Measurements from ENCODE around the gene SLC36A1.

SLC36A1 gene

DNA sequence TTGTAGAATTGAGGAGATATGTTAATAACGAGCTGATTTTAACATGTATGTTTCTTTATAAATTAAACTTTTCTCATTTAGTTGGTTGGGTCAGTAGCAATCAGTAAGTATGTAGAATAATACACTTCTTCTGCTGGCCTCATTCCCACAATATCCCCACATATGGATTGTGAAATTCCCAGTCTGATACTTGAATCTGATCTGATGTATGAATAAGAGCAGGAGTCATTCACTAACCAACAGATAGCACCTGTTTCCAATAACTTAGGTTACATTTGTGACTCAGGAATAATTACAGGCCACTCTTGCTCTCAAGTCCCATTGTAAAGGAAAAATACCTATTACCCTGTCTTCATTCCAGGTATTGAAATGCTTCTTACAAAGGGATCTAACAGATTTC, 23.9 kb downstream of the SLC36A1 start:
- H3K9me3 ChIP-seq (ENCODE audit: control insufficient read depth, low read depth, low read length): no peaks in the 10 kb centered on the region
- H3K36me3 ChIP-seq (ENCODE audit: control insufficient read depth, low read depth, low read length): peaks cover 11% of the 10 kb centered on the region
- no peak overlapping the region for H3K27ac ChIP-seq (ENCODE audit: low read length)
- no peaks in the 10 kb centered on the region for H3K4me1 ChIP-seq (ENCODE audit: control insufficient read depth, low read depth, low read length)
- H3K4me3 ChIP-seq (ENCODE audit: low read length): no peak overlapping the region
- no peak overlapping the region for H3K9ac ChIP-seq (ENCODE audit: low read length)
- no peaks in the 10 kb centered on the region for H3K27me3 ChIP-seq (ENCODE audit: control insufficient read depth, insufficient read depth, low read length)

DNA sequence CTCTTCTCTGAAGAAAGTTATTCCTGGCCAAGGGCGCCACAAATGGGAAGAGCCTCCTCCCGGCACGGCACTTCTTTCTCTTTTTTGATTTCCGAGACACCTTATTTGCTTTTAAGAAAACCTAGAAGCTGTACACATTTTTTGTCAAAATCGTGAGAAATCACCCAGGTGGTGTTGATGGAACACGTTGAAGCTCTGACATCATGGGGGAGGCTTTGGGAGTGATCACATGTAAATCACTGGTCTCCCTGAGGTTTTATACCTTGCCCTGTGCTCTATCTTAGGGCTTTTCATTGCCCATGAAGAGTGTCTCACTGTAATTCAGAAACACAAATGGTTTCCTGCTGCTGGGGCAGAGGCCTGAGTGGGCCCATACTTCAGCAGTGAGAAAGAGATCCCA, 27.4 kb downstream of the SLC36A1 start:
- Histone ChIP-seq H3K4me3 (ENCODE audit: low read length) (no peak overlapping the region), H3K27ac (ENCODE audit: low read length) (no peak overlapping the region), H3K9me3 (ENCODE audit: control insufficient read depth, low read depth, low read length) (no peaks in the 10 kb centered on the region), H3K9ac (ENCODE audit: low read length) (no peak overlapping the region), H3K27me3 (ENCODE audit: control insufficient read depth, insufficient read depth, low read length) (no peaks in the 10 kb centered on the region), H3K36me3 (ENCODE audit: control insufficient read depth, low read depth, low read length) (peaks cover 5% of the 10 kb centered on the region), H3K4me1 (ENCODE audit: control insufficient read depth, low read depth, low read length) (no peaks in the 10 kb centered on the region)

DNA sequence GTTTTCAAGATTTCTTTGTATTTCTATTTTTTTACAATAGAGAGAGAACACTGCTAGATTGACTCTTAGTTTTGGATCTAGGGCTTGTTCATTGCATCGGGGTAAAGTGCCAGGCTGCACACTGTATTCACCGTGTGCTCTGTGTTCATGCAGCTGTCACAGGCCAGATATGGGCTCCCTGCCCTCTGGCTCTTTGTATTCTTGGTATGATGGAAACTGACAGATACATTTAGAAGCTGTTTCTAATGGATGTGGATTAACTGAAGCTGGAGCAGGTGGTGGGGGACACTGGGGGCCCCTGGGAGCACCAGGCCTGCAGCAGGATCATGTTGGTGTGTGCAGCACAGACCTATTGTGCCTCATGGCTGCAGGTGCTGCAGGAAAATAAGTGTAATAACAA, 28.0 kb downstream of the SLC36A1 start:
- H3K27me3 ChIP-seq (ENCODE audit: control insufficient read depth, insufficient read depth, low read length): no peaks in the 10 kb centered on the region
- peaks cover 5% of the 10 kb centered on the region for H3K36me3 ChIP-seq (ENCODE audit: control insufficient read depth, low read depth, low read length)
- H3K9ac ChIP-seq (ENCODE audit: low read length): no peak overlapping the region
- no peak overlapping the region for H3K27ac ChIP-seq (ENCODE audit: low read length)
- no peak overlapping the region for H3K4me3 ChIP-seq (ENCODE audit: low read length)
- no peaks in the 10 kb centered on the region for H3K9me3 ChIP-seq (ENCODE audit: control insufficient read depth, low read depth, low read length)
- H3K4me1 ChIP-seq (ENCODE audit: control insufficient read depth, low read depth, low read length): peaks cover under 1% of the 10 kb centered on the region

DNA sequence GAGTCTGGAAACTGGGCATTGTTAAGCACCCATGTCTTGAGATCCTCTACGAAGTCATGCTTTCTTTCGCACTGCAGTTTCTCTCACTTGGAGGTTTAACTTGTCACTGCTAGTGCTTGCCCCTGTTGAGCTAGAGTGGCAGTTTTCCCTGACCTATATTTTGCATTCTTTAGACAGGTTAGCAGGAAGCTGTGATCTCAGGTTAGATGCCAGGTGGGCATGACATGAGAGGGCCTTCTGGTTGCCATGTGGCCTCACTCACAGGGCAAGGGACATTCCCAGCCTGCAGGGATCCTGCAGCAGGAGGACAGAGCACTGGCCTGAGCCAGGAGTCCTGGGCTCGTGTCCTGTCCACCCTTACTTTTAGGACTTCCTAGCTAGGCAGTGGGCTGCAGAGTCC, 28.6 kb downstream of the SLC36A1 start:
- Histone ChIP-seq H3K36me3 (ENCODE audit: control insufficient read depth, low read depth, low read length) (peaks cover 5% of the 10 kb centered on the region), H3K27ac (ENCODE audit: low read length) (no peak overlapping the region), H3K9ac (ENCODE audit: low read length) (no peak overlapping the region), H3K27me3 (ENCODE audit: control insufficient read depth, insufficient read depth, low read length) (no peaks in the 10 kb centered on the region), H3K4me3 (ENCODE audit: low read length) (no peak overlapping the region), H3K4me1 (ENCODE audit: control insufficient read depth, low read depth, low read length) (peaks cover 7% of the 10 kb centered on the region), H3K9me3 (ENCODE audit: control insufficient read depth, low read depth, low read length) (no peaks in the 10 kb centered on the region)

DNA sequence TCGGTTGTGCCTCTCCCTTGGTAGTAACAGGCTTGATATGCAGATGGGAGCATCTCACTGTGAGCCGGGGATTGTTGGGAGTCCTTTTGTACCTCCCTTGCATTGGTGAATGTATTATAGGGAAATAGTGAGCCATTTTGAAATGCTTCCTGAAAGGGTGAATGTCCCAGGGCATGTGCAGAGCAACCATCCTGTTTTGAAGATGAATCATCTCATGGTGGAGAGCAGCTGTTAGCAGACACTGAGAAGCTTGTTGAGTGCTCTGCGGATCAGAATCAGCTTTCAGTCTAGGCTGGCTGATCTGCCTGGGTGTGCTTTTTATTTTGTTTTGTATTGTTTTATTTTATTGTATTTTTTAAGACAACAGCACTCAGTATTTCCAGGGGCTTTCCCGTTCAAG, 29.7 kb downstream of the SLC36A1 start:
- H3K4me1 ChIP-seq (ENCODE audit: control insufficient read depth, low read depth, low read length): peaks cover 11% of the 10 kb centered on the region
- no peak overlapping the region for H3K4me3 ChIP-seq (ENCODE audit: low read length)
- no peaks in the 10 kb centered on the region for H3K27me3 ChIP-seq (ENCODE audit: control insufficient read depth, insufficient read depth, low read length)
- no peaks in the 10 kb centered on the region for H3K9me3 ChIP-seq (ENCODE audit: control insufficient read depth, low read depth, low read length)
- no peak overlapping the region for H3K9ac ChIP-seq (ENCODE audit: low read length)
- H3K27ac ChIP-seq (ENCODE audit: low read length): no peak overlapping the region
- peaks cover 5% of the 10 kb centered on the region for H3K36me3 ChIP-seq (ENCODE audit: control insufficient read depth, low read depth, low read length)

DNA sequence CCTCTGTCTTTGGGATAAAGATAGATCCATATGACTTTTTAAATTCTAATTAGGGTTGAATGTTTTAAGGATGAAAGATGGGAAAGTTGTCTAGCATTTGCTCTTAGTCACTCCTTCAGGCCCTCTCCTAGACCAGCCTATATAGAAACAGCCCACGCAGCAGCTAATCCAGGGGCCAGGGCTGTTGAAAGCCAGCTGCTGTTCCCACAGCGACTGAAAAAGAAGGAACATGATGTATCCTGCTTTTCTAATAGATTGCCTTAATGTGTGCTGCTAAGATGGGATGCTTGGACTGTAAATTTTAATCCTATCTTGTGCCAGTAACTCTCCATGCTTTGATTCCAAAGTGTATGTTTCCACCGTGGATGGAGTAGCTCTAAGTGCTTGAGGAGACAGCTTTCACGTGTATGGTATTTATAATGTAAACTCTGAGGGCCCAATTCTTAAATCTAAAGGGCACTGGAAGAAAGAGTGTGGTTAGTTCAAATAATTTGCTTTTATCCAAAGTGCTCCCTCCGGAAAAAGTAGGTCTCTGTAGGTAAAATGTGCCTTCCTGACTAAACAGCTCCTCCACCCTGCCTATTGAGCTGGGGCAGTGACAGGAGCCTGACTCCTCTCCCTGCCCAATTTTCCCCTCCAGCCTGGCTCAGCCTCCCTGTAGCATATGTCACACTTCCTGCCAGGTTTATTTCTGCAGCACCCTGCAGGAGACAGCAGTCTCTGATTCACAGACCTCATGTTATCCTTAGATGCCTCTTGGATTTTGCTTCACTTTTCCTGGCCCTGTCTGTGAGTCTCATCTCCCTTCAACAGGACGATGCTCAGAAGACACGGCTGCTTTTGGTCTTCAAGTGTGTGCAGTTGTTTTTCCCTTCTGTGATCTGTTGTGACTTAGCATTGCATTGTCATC, 33.2 kb downstream of the SLC36A1 start:
- no peak overlapping the region for H3K4me3 ChIP-seq (ENCODE audit: low read length)
- H3K36me3 ChIP-seq (ENCODE audit: control insufficient read depth, low read depth, low read length): peaks cover 5% of the 10 kb centered on the region
- H3K9ac ChIP-seq (ENCODE audit: low read length): no peak overlapping the region
- H3K4me1 ChIP-seq (ENCODE audit: control insufficient read depth, low read depth, low read length): peaks cover 19% of the 10 kb centered on the region
- H3K27ac ChIP-seq (ENCODE audit: low read length): no peak overlapping the region
- H3K9me3 ChIP-seq (ENCODE audit: control insufficient read depth, low read depth, low read length): no peaks in the 10 kb centered on the region
- H3K27me3 ChIP-seq (ENCODE audit: control insufficient read depth, insufficient read depth, low read length): no peaks in the 10 kb centered on the region

DNA sequence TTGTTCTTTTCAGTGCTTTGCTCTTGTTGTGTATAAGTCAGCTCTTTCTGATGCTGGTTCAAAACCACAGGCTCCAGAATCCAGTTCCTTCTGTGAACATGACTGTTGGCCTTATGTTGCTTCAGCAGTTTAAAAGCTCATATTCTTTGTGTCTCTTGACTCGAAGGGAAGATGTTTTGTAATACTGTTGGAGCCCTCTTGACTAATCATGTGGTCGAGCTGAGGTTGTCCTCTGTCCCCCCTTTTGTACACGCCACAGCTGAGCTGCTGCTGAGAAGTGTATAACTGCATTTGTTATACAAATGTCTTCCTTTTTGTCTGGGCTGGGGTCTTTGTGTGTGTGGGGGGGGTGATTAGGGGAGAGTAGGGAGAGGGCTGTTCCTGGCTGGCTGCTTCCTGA, 35.8 kb downstream of the SLC36A1 start:
- no peak overlapping the region for H3K27ac ChIP-seq (ENCODE audit: low read length)
- H3K36me3 ChIP-seq (ENCODE audit: control insufficient read depth, low read depth, low read length): peaks cover 2% of the 10 kb centered on the region
- no peaks in the 10 kb centered on the region for H3K9me3 ChIP-seq (ENCODE audit: control insufficient read depth, low read depth, low read length)
- no peak overlapping the region for H3K9ac ChIP-seq (ENCODE audit: low read length)
- peaks cover 19% of the 10 kb centered on the region for H3K4me1 ChIP-seq (ENCODE audit: control insufficient read depth, low read depth, low read length)
- H3K27me3 ChIP-seq (ENCODE audit: control insufficient read depth, insufficient read depth, low read length): no peaks in the 10 kb centered on the region
- H3K4me3 ChIP-seq (ENCODE audit: low read length): no peak overlapping the region

DNA sequence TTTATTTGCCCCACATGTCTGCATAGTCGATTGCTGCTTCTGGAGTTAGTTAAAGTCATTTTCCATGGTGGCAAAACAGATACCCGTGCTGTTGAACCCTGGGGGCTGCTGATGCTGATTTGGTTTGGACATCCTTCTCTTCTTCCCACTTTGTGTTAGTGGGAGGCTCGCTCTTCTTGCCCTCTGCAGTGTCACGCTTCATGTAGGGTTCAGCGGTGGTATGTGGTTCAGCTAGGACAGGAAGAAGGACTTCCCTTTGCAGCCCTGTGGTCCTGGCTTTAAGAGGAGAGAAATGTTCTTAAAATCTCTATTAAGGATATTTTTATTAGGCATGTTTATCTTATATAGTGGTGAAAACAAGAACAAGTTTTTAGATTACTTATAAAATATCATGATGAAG, 36.2 kb downstream of the SLC36A1 start:
- Histone ChIP-seq H3K9ac (ENCODE audit: low read length) (no peak overlapping the region), H3K4me1 (ENCODE audit: control insufficient read depth, low read depth, low read length) (peaks cover 19% of the 10 kb centered on the region), H3K27me3 (ENCODE audit: control insufficient read depth, insufficient read depth, low read length) (no peaks in the 10 kb centered on the region), H3K27ac (ENCODE audit: low read length) (no peak overlapping the region), H3K9me3 (ENCODE audit: control insufficient read depth, low read depth, low read length) (no peaks in the 10 kb centered on the region), H3K4me3 (ENCODE audit: low read length) (no peak overlapping the region), H3K36me3 (ENCODE audit: control insufficient read depth, low read depth, low read length) (peaks cover 3% of the 10 kb centered on the region)

DNA sequence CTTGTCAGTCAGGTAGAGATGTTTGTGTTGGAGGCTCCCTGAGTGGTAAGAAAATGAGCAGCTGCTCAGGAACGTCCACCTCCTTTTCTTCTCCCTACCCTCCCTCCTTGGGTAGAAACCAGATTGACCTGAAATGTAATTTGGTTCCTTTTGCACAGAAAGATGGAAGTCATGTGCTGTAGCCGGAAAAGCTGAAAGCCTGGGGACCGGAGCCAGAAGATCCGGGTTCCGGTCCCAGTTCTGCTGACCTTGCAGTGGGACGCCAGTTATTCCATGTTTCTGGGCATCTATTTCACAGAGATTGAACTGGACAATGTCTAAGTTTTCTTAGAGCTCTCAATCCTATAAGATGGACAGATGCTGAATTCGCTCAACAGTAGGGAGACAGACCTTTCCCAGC, 40.1 kb downstream of the SLC36A1 start:
- Histone ChIP-seq H3K9ac (ENCODE audit: low read length) (no peak overlapping the region), H3K4me3 (ENCODE audit: low read length) (no peak overlapping the region), H3K4me1 (ENCODE audit: control insufficient read depth, low read depth, low read length) (peaks cover 8% of the 10 kb centered on the region), H3K27ac (ENCODE audit: low read length) (no peak overlapping the region), H3K27me3 (ENCODE audit: control insufficient read depth, insufficient read depth, low read length) (no peaks in the 10 kb centered on the region), H3K36me3 (ENCODE audit: control insufficient read depth, low read depth, low read length) (peaks cover 3% of the 10 kb centered on the region), H3K9me3 (ENCODE audit: control insufficient read depth, low read depth, low read length) (no peaks in the 10 kb centered on the region)

DNA sequence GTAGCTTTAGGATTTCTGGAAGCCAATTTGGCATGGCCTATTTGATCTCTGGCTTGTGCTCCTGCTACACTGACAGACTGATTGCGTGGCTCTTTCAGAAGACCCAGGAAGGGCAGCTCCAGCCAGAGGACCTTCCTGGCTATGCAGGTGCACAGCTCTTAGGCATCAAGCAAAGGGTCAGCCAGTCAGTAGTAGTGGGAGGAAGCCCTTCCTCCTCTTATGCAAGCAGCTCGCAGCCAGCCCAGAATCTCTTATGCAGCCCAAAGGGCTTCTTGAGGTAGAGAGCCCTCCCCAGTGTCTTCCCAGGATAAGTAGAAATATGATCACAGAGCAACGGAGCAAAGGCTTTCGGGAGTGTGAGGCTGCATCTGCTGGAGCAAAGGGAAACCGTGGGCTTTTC, 43.2 kb downstream of the SLC36A1 start:
- peaks cover 3% of the 10 kb centered on the region for H3K36me3 ChIP-seq (ENCODE audit: control insufficient read depth, low read depth, low read length)
- no peaks in the 10 kb centered on the region for H3K27me3 ChIP-seq (ENCODE audit: control insufficient read depth, insufficient read depth, low read length)
- no peaks in the 10 kb centered on the region for H3K4me1 ChIP-seq (ENCODE audit: control insufficient read depth, low read depth, low read length)
- no peak overlapping the region for H3K9ac ChIP-seq (ENCODE audit: low read length)
- H3K27ac ChIP-seq (ENCODE audit: low read length): no peak overlapping the region
- no peaks in the 10 kb centered on the region for H3K9me3 ChIP-seq (ENCODE audit: control insufficient read depth, low read depth, low read length)
- no peak overlapping the region for H3K4me3 ChIP-seq (ENCODE audit: low read length)

DNA sequence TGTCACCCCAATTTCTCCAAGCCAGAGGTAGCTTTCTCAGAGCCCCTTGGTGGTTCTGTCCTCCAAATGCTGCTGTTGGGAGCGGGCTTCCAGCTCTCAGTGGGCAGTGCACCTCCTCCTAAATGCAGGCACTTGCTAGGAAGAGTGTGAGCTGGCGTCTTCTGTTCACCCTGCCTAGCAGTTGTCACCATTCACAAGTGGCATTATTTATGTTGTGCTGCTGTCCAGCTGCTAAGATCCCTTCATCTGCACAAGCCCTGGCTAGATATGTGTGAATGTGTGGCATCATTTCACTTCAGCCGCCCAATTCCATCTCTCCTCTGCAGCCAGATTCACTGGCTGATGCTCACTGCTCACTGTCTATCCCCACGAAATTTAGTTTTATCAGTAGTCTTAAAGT, 43.7 kb downstream of the SLC36A1 start:
- no peaks in the 10 kb centered on the region for H3K9me3 ChIP-seq (ENCODE audit: control insufficient read depth, low read depth, low read length)
- no peak overlapping the region for H3K27ac ChIP-seq (ENCODE audit: low read length)
- no peak overlapping the region for H3K9ac ChIP-seq (ENCODE audit: low read length)
- no peaks in the 10 kb centered on the region for H3K27me3 ChIP-seq (ENCODE audit: control insufficient read depth, insufficient read depth, low read length)
- peaks cover 3% of the 10 kb centered on the region for H3K36me3 ChIP-seq (ENCODE audit: control insufficient read depth, low read depth, low read length)
- no peaks in the 10 kb centered on the region for H3K4me1 ChIP-seq (ENCODE audit: control insufficient read depth, low read depth, low read length)
- H3K4me3 ChIP-seq (ENCODE audit: low read length): no peak overlapping the region

DNA sequence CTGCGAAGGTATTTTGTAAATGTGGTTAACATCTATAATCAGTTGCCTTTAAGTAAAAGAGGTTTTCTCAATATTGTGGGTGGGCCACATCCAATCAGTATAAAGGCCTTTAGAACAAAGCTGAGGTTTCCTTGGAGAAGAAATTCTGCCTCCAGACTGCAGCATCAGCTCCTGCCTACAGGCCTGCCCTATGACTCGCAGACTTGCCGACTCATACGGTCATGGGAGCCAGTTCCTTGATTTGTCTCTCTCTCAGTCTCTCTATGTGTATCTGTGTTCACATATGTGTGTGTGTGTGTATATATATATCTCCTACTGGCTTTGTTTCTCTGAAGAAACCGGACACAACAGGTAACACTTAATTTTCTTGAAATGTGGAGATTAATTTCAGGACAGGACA, 45.3 kb downstream of the SLC36A1 start:
- Histone ChIP-seq H3K9ac (ENCODE audit: low read length) (no peak overlapping the region), H3K27me3 (ENCODE audit: control insufficient read depth, insufficient read depth, low read length) (no peaks in the 10 kb centered on the region), H3K27ac (ENCODE audit: low read length) (no peak overlapping the region), H3K4me1 (ENCODE audit: control insufficient read depth, low read depth, low read length) (no peaks in the 10 kb centered on the region), H3K4me3 (ENCODE audit: low read length) (no peak overlapping the region), H3K36me3 (ENCODE audit: control insufficient read depth, low read depth, low read length) (peaks cover 3% of the 10 kb centered on the region), H3K9me3 (ENCODE audit: control insufficient read depth, low read depth, low read length) (no peaks in the 10 kb centered on the region)
